K562 (cell line): ENCODE measurements around the gene ABCG2.

Source experiments
- ATF3 ChIP-seq, 2 experiments: fragments of 450-650 bp in 1 of 2; sonication (generic) in 1 of 2; formaldehyde crosslinking in 1 of 2; IDR thresholded peaks in 1 of 2; conservative IDR thresholded peaks in 1 of 2; 2 replicates each; pipeline versions ENCODE4 v1.6.1 to v1.8.1; 2016 to 2023; ENCODE audit warnings: mild to moderate bottlenecking in 2 of 2, moderate library complexity in 2 of 2, inconsistent platforms in 1 of 2, missing genetic modification reagents in 1 of 2
- CBX8 ChIP-seq: fragments of 200-600 bp; sonication (generic); IDR thresholded peaks from 2 replicates; pipeline ENCODE4 v1.6.1; 2012; ENCODE audit warnings: borderline replicate concordance, mixed run types, low read depth, mild to moderate bottlenecking, moderate library complexity, mixed read lengths, low read length, control low read depth, inconsistent platforms; ENCODE audit not compliant: poor library complexity, severe bottlenecking; ENCODE audit errors: extremely low read depth
- CHD2 ChIP-seq: IDR thresholded peaks from 2 replicates; pipeline ENCODE4 v1.6.1; 2011; ENCODE audit warnings: low read depth, low read length
- EZH2 ChIP-seq: IDR thresholded peaks from 2 replicates; pipeline ENCODE4 v1.6.1; 2012; ENCODE audit warnings: low read depth, mild to moderate bottlenecking, inconsistent platforms, low read length, borderline replicate concordance
- KLF16 ChIP-seq: IDR thresholded peaks from 2 replicates; pipeline ENCODE4 v1.6.1; 2016; ENCODE audit warnings: antibody characterized with exemption
- MCM3 ChIP-seq: fragments of 450-650 bp; IDR thresholded peaks from 2 replicates; pipeline ENCODE4 v1.6.1; 2016
- SMAD1 ChIP-seq: fragments of 150-350 bp; IDR thresholded peaks from 2 replicates; pipeline ENCODE4 v1.6.1; 2014; ENCODE audit warnings: low read length, low read depth; ENCODE audit not compliant: partially characterized antibody
- THRA ChIP-seq: fragments of 450-650 bp; IDR thresholded peaks from 2 replicates; pipeline ENCODE4 v1.6.1; 2017; ENCODE audit warnings: mild to moderate bottlenecking, moderate library complexity
- TOE1 ChIP-seq, 2 experiments: fragments of 450-650 bp in 1 of 2; sonication (generic) in 1 of 2; formaldehyde crosslinking in 1 of 2; IDR thresholded peaks; 2 replicates each; pipeline versions ENCODE4 v1.7.1 to v1.8.0; 2016 to 2022; ENCODE audit warnings: borderline replicate concordance in 2 of 2, mild to moderate bottlenecking in 2 of 2, antibody characterized with exemption in 1 of 2, inconsistent platforms in 1 of 2, low read depth in 1 of 2, missing genetic modification reagents in 1 of 2, moderate library complexity in 1 of 2
- ZKSCAN1 ChIP-seq: fragments of 150-350 bp; IDR thresholded peaks from 2 replicates; pipeline ENCODE4 v1.6.1; 2016; ENCODE audit warnings: low read depth, low read length
- ZNF274 ChIP-seq: IDR thresholded peaks from 2 replicates; pipeline ENCODE4 v1.6.1; 2011; ENCODE audit warnings: low read depth, mild to moderate bottlenecking, low read length, moderate library complexity, borderline replicate concordance
- ZNF436 ChIP-seq: fragments of 250-450, 450-650 bp; sonication (Bioruptor Pico); formaldehyde crosslinking; IDR thresholded peaks from 2 replicates; pipeline ENCODE4 v1.7.0; 2020; ENCODE audit warnings: mild to moderate bottlenecking

GRCh38 chr4:88144866-88145300 is 13.6 kb downstream of the ABCG2 start:
- TF ChIP-seq ZNF274 (no peak), ZKSCAN1 (no peak), SMAD1 (no peak), CHD2 (no peak), THRA (no peak), MCM3 (no peak), CBX8 (no peak), EZH2 (no peak), TOE1 (IDR thresholded peaks at IDR 0.05; ENCODE audit: borderline replicate concordance) (no peak), TOE1 (CRISPR knock-in tag; IDR thresholded peaks at IDR 0.05; ENCODE audit: borderline replicate concordance, low read depth) (no peak), ATF3 (IDR thresholded peaks at IDR 0.05) (no peak), ATF3 (CRISPR knock-in tag; conservative IDR thresholded peaks at IDR 0.05) (no peak), ZNF436 (CRISPR knock-in tag) (no peak), KLF16 (no peak)
